Esophagus (tissue), 2 donors: Measurements from ENCODE around the gene UAP1L1. TPM values are rescaled to one million over a fixed set of nuclear protein-coding genes. Genes with fewer than 3 reads are reported as not detected.

Experiments used
- H3K27ac ChIP-seq, 2 donors: one replicate each; pipeline ENCODE4 v1.5.1; 2013; ENCODE audit warnings: low read depth in 2 of 2, mild to moderate bottlenecking in 2 of 2, inconsistent platforms in 1 of 2, low read length in 1 of 2, moderate library complexity in 1 of 2
- H3K27me3 ChIP-seq, 2 donors: one replicate each; pipeline ENCODE4 v1.6.1; 2013; ENCODE audit warnings: low read length in 2 of 2, control low read depth in 1 of 2, mild to moderate bottlenecking in 1 of 2; ENCODE audit not compliant: insufficient read depth in 2 of 2, control insufficient read depth in 1 of 2
- H3K36me3 ChIP-seq, 2 donors: one replicate each; pipeline ENCODE4 v1.6.1; 2013; ENCODE audit warnings: low read length in 1 of 2; ENCODE audit not compliant: control insufficient read depth in 2 of 2, insufficient read depth in 2 of 2
- H3K4me1 ChIP-seq, 2 donors: one replicate each; pipeline ENCODE4 v1.6.1; 2013; ENCODE audit warnings: low read length in 1 of 2; ENCODE audit not compliant: control insufficient read depth in 2 of 2, insufficient read depth in 2 of 2
- H3K4me3 ChIP-seq, 2 donors: one replicate each; pipeline ENCODE4 v1.5.1; 2013; ENCODE audit warnings: low read length in 2 of 2, mild to moderate bottlenecking in 2 of 2, low read depth in 1 of 2, moderate library complexity in 1 of 2
- H3K9me3 ChIP-seq, 2 donors: one replicate each; pipeline ENCODE4 v1.6.1; 2013; ENCODE audit warnings: mild to moderate bottlenecking in 2 of 2, low read depth in 1 of 2, low read length in 1 of 2, moderate library complexity in 1 of 2; ENCODE audit not compliant: control insufficient read depth in 2 of 2, insufficient read depth in 1 of 2
- WGBS, 2 donors: extraction: QIAGEN DNeasy Blood & Tissue Kit; methylation state at CpG; one replicate each; pipeline ENCODE4 v1.1.7; 2013; 5-methylcytosine and 5-hydroxymethylcytosine counted together
- polyA plus RNA-seq, 2 donors: library from polyadenylated mRNA; stranded (reverse); fragments of 200-250 nt; gene quantifications; one replicate each; pipeline ENCODE4 v1.2.3, GENCODE V29; 2013
- donor health status: healthy with polysubstance abuse.
- donor health status: Bipolar disorder and iron deficiency.

Gene UAP1L1
- polyA plus RNA-seq, 2 donors: 2.9 to 3.8 TPM

- H3K4me3 ChIP-seq: no peak overlapping the region
- H3K27ac ChIP-seq: no peak overlapping the region
- H3K9me3 ChIP-seq: peaks cover 0 to 12% of the 10 kb centered on the region in 2 donors
- H3K36me3 ChIP-seq: peaks cover 27 to 84% of the 10 kb centered on the region in 2 donors
- no peaks in the 10 kb centered on the region for H3K27me3 ChIP-seq
- 84 to 86% methylated on average over 27 of the region's 27 CpGs for WGBS, 2 donors
- peaks cover 0 to 4% of the 10 kb centered on the region in 2 donors for H3K4me1 ChIP-seq
These were observed 29.4 kb downstream of the UAP1L1 start for GRCh38 chr9:137106662-137107250.

- no peak overlapping the region for H3K27ac ChIP-seq
- peaks cover 21 to 83% of the 10 kb centered on the region in 2 donors for H3K36me3 ChIP-seq
- peaks cover 0 to 4% of the 10 kb centered on the region in 2 donors for H3K4me1 ChIP-seq
- peaks cover 0 to 5% of the 10 kb centered on the region in 2 donors for H3K9me3 ChIP-seq
- no peak overlapping the region for H3K4me3 ChIP-seq
- WGBS, 2 donors: 88 to 91% methylated on average over 26 to 27 of the region's 27 CpGs
- no peaks in the 10 kb centered on the region for H3K27me3 ChIP-seq
These were observed 30.1 kb downstream of the UAP1L1 start for GRCh38 chr9:137107312-137107921.

DNA sequence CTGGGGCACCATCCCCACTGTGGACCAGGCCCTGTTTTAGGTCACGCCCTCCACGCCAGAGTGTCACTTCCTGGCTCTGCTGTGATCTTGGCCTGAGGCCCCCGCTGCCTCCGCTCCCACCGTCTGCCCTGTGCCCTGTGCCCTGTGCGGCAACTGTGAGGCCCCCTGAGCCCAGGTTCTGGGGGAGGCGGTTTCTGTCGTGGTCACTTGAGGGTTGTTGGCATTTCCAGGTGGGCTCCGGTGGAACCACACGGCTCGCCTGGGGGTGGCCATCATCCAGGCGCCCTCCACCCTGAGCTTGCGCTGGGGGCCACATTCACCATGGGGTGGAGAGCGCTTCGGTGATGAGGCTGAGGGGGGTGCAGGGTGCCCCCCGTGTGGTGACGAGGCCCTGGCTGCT, 30.7 kb downstream of the UAP1L1 start:
- no peaks in the 10 kb centered on the region for H3K9me3 ChIP-seq
- peaks cover 21 to 83% of the 10 kb centered on the region in 2 donors for H3K36me3 ChIP-seq
- 92 to 94% methylated on average over 17 of the region's 17 CpGs for WGBS, 2 donors
- H3K27me3 ChIP-seq: no peaks in the 10 kb centered on the region
- peaks cover 0 to 4% of the 10 kb centered on the region in 2 donors for H3K4me1 ChIP-seq
- no peak overlapping the region for H3K27ac ChIP-seq
- H3K4me3 ChIP-seq: no peak overlapping the region

DNA sequence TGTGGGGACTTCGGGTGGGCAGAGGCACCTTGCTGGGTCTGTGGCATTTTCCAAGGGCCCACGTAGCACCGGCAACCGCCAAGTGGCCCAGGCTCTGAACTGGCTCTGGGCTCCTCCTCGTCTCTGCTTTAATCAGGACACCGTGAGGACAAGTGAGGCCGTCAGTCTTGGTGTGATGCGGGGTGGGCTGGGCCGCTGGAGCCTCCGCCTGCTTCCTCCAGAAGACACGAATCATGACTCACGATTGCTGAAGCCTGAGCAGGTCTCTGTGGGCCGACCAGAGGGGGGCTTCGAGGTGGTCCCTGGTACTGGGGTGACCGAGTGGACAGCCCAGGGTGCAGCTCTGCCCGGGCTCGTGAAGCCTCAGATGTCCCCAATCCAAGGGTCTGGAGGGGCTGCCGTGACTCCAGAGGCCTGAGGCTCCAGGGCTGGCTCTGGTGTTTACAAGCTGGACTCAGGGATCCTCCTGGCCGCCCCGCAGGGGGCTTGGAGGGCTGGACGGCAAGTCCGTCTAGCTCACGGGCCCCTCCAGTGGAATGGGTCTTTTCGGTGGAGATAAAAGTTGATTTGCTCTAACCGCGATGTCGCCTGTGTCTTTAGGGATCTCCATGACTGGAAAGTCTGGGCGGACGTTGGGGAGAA, 31.4 kb downstream of the UAP1L1 start:
- H3K36me3 ChIP-seq: peaks cover 17 to 79% of the 10 kb centered on the region in 2 donors
- H3K4me3 ChIP-seq: no peak overlapping the region
- peaks cover 4 to 8% of the 10 kb centered on the region in 2 donors for H3K4me1 ChIP-seq
- H3K27ac ChIP-seq: no peak overlapping the region
- H3K27me3 ChIP-seq: no peaks in the 10 kb centered on the region
- WGBS, 2 donors: 86 to 90% methylated on average over 29 of the region's 29 CpGs
- H3K9me3 ChIP-seq: no peaks in the 10 kb centered on the region

GRCh38 chr9:137109250-137110146, 32.2 kb downstream of the UAP1L1 start:
- Histone ChIP-seq H3K4me1 (peaks cover 4 to 9% of the 10 kb centered on the region in 2 donors), H3K36me3 (peaks cover 17 to 75% of the 10 kb centered on the region in 2 donors), H3K27me3 (no peaks in the 10 kb centered on the region), H3K9me3 (no peaks in the 10 kb centered on the region), H3K27ac (no peak overlapping the region), H3K4me3 (no peak overlapping the region)
- WGBS, 2 donors: 78 to 81% methylated on average over 34 of the region's 34 CpGs

GRCh38 chr9:137110147-137110910, 33.0 kb downstream of the UAP1L1 start:
- H3K4me1 ChIP-seq: peaks cover 10 to 11% of the 10 kb centered on the region in 2 donors
- no peaks in the 10 kb centered on the region for H3K9me3 ChIP-seq
- 89 to 90% methylated on average over 38 of the region's 38 CpGs for WGBS, 2 donors
- H3K27ac ChIP-seq: no peak overlapping the region
- H3K36me3 ChIP-seq: peaks cover 17 to 71% of the 10 kb centered on the region in 2 donors
- no peaks in the 10 kb centered on the region for H3K27me3 ChIP-seq
- no peak overlapping the region for H3K4me3 ChIP-seq

GRCh38 chr9:137110911-137111787, 33.8 kb downstream of the UAP1L1 start:
- 83 to 85% methylated on average over 25 to 28 of the region's 28 CpGs for WGBS, 2 donors
- Histone ChIP-seq H3K4me3 (no peak overlapping the region), H3K36me3 (peaks cover 17 to 63% of the 10 kb centered on the region in 2 donors), H3K27ac (no peak overlapping the region), H3K27me3 (no peaks in the 10 kb centered on the region), H3K9me3 (no peaks in the 10 kb centered on the region), H3K4me1 (peaks cover 10 to 11% of the 10 kb centered on the region in 2 donors)

- Histone ChIP-seq H3K4me1 (peaks cover 10% of the 10 kb centered on the region in 2 donors), H3K27ac (no peak overlapping the region), H3K27me3 (no peaks in the 10 kb centered on the region), H3K36me3 (peaks cover 15 to 56% of the 10 kb centered on the region in 2 donors), H3K9me3 (no peaks in the 10 kb centered on the region), H3K4me3 (no peak overlapping the region)
- 86 to 87% methylated on average over 32 to 35 of the region's 35 CpGs for WGBS, 2 donors
These were observed 34.7 kb downstream of the UAP1L1 start for GRCh38 chr9:137111788-137112563.
